Chondrocyte (in vitro differentiated cells): ENCODE measurements around the gene OGFOD1. TPM values are rescaled to one million over a fixed set of nuclear protein-coding genes. Genes with fewer than 3 reads are reported as not detected.

Experiments
- DNase-seq: peaks from one replicate; pipeline ENCODE4 v3.0.0; 2021; ENCODE audit warnings: mixed read lengths, low spot score
- H3K27ac Mint-ChIP-seq: one replicate; pipeline ENCODE4 v1.8.0; 2021; ENCODE audit warnings: mild to moderate bottlenecking, moderate library complexity, mixed read lengths; ENCODE audit not compliant: unreplicated experiment
- H3K27me3 Mint-ChIP-seq: 2 replicates; pipeline ENCODE4 v1.8.0; 2021; ENCODE audit warnings: low read depth, mixed read lengths
- H3K36me3 Mint-ChIP-seq: 2 replicates; pipeline ENCODE4 v1.8.0; 2021; ENCODE audit warnings: low read depth, mixed read lengths
- H3K4me1 Mint-ChIP-seq: 2 replicates; pipeline ENCODE4 v1.8.0; 2021; ENCODE audit warnings: low read depth, mild to moderate bottlenecking, mixed read lengths
- H3K4me3 Mint-ChIP-seq: one replicate; pipeline ENCODE4 v1.8.0; 2021; ENCODE audit warnings: mild to moderate bottlenecking, moderate library complexity, mixed read lengths; ENCODE audit not compliant: unreplicated experiment
- H3K9me3 Mint-ChIP-seq: 2 replicates; pipeline ENCODE4 v1.8.0; 2021; ENCODE audit warnings: low read depth, mixed read lengths
- CTCF ChIP-seq: fragments of 200-600 bp; sonication (generic); IDR thresholded peaks from 2 replicates; pipeline ENCODE4 v1.5.0; 2021; ENCODE audit warnings: antibody characterized with exemption, mild to moderate bottlenecking, moderate library complexity
- total RNA-seq: library from RNA; stranded (reverse); gene quantifications from 3 replicates; pipeline ENCODE4 v1.2.1, GENCODE V29; 2021

Gene OGFOD1
- total RNA-seq, 1 donor from 2014 or later = 62.6 TPM

DNA sequence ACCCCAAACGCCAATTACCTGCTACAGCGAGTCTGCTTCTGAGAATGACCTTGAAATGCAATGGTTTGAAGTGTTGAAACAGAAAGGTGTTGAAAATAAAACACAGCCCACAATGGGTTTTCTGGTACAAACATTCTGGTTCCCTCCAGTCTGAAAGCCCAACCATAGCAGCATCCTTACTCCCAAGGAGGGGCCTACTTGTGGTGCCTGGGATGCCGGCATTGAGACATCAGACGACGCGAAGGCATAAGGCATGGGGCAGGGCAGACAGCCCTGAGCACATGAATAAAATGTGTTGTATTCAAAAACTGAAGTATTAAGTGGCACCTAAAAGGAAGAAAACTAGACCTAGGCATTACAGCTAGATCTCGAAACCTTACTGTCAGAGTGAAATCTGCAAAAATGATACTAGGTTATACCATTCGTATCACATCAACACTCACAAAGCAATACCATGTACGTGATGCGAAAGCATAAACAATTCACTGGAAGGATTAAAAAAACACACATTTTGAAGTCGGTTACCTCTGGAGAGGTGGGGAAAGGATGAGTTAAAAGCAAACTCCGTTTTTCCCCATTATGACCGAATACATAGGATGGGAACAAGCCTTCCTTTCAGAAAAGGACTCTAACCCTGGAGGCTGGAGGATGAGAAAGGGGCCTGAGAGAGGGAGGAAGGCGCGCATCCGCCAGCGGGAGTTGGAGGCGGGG, 924 bp upstream of the OGFOD1 start:
- Mint-ChIP-seq H3K27ac (peak overlapping the region; percentile 100), H3K4me1 (peaks cover 46% of the 10 kb centered on the region), H3K4me3 (peak overlapping the region; percentile 95), H3K36me3 (peaks cover 8% of the 10 kb centered on the region), H3K9me3 (no peaks in the 10 kb centered on the region), H3K27me3 (no peaks in the 10 kb centered on the region)
- DNase-seq = no peak
- no peak for TF ChIP-seq CTCF

- Mint-ChIP-seq H3K27me3 (no peaks in the 10 kb centered on the region), H3K4me1 (peaks cover 46% of the 10 kb centered on the region), H3K36me3 (peaks cover 20% of the 10 kb centered on the region), H3K4me3 (peak overlapping the region; percentile 95), H3K9me3 (no peaks in the 10 kb centered on the region), H3K27ac (peak overlapping the region; percentile 100)
- DNase-seq = no peak
- no peak for TF ChIP-seq CTCF
Measured at GRCh38 chr16:56451753-56452689, 667 bp downstream of the OGFOD1 start.

DNA sequence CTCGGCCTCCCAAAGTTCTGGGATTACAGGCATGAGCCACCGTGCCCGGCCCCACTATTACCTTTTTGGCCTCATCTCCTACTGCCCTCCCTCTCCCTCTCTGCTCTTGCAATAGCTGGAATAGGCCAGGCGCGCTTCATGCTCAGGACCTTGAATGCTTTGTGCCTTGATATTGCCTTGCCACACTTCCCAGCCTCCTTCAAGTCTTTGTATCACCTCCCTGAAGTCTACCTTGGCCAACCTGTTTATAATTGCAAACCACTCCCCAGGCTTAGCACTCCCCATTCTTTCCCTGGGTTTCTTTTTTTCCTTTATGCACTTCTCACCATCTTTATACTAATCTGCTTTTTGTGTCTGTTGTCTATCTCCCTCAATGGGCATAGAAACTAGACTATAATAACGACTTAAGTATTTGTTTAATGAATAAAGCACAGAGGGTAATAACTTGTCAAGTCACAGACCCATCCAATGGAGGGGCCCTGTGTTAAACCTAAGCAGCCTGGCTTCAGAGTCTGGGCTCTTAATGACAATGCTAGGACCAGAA, 6.6 kb downstream of the OGFOD1 start:
- Mint-ChIP-seq H3K4me1 (peaks cover 5% of the 10 kb centered on the region), H3K9me3 (no peaks in the 10 kb centered on the region), H3K27ac (no peak overlapping the region), H3K27me3 (no peaks in the 10 kb centered on the region), H3K36me3 (peaks cover 46% of the 10 kb centered on the region), H3K4me3 (no peak overlapping the region)
- no peak for TF ChIP-seq CTCF
- no peak for DNase-seq

GRCh38 chr16:56460101-56460500, 8.7 kb downstream of the OGFOD1 start:
- Mint-ChIP-seq H3K9me3 (no peaks in the 10 kb centered on the region), H3K27ac (no peak overlapping the region), H3K27me3 (no peaks in the 10 kb centered on the region), H3K4me1 (no peaks in the 10 kb centered on the region), H3K36me3 (peaks cover 48% of the 10 kb centered on the region), H3K4me3 (no peak overlapping the region)
- no peak for TF ChIP-seq CTCF
- no peak for DNase-seq
